GM13976 (cell line): ENCODE measurements around the gene IL1RAPL2.
"Not testable (repeated sequence)": the region's sequence is repeated elsewhere in the genome, so short reads cannot be mapped to it uniquely, and the experiment has no call there.

Source experiments
- DNase-seq: peaks from one replicate; pipeline ENCODE4 v3.0.0; 2012; ENCODE audit warnings: low spot score
- CTCF ChIP-seq: IDR thresholded peaks from 2 replicates; pipeline ENCODE4 v1.5.1; 2012; ENCODE audit warnings: borderline replicate concordance, mild to moderate bottlenecking; ENCODE audit not compliant: insufficient read depth; ENCODE audit errors: extremely low read depth, missing control alignments, control extremely low read depth
- in situ Hi-C: fragments of 300-500 bp; cut with MboI; formaldehyde crosslinking; loops from one replicate; pipeline ENCODE4 v1.12.0; 2022; ENCODE audit warnings: low sequenced_read_pairs, mixed read lengths, inconsistent platforms; ENCODE audit not compliant: unreplicated experiment

Gene IL1RAPL2

GRCh38 chrX:104669063-104669462, 103.1 kb downstream of the IL1RAPL2 start:
- TF ChIP-seq CTCF: no peak
- in situ Hi-C loops: no loop called here
- DNase-seq: no peak

GRCh38 chrX:104670051-104670450, 104.1 kb downstream of the IL1RAPL2 start:
- in situ Hi-C loops: no loop called here
- no peak for DNase-seq
- TF ChIP-seq CTCF: no peak

GRCh38 chrX:104677517-104677916, 111.5 kb downstream of the IL1RAPL2 start:
- in situ Hi-C loops, DNase-seq: not testable (repeated sequence)

GRCh38 chrX:104679175-104679574, 113.2 kb downstream of the IL1RAPL2 start:
- no peak for DNase-seq
- no peak for TF ChIP-seq CTCF
- in situ Hi-C loops: no loop called here

GRCh38 chrX:104681214-104681613, 115.2 kb downstream of the IL1RAPL2 start:
- no peak for TF ChIP-seq CTCF

GRCh38 chrX:104684077-104684476, 118.1 kb downstream of the IL1RAPL2 start:
- no peak for DNase-seq
- in situ Hi-C loops: no loop called here
- TF ChIP-seq CTCF: no peak

More at GRCh38 chrX:104681214-104681613, 115.2 kb downstream of the IL1RAPL2 start:
- no peak for DNase-seq
- in situ Hi-C loops: no loop called here

GRCh38 chrX:104695593-104695992, 129.6 kb downstream of the IL1RAPL2 start:
- no peak for DNase-seq
- in situ Hi-C loops: no loop called here
- TF ChIP-seq CTCF: no peak
